ENCODE results near the gene LMAN2. TPM values are rescaled to one million over a fixed set of nuclear protein-coding genes. Genes with fewer than 3 reads are reported as not detected.

The LMAN2 gene
- total RNA-seq, 4 donors from 2014 or later: 119 to 191 (median 160) TPM

GRCh38 chr5:177358370-177358819 is 6.9 kb upstream of the LMAN2 start:
- Histone ChIP-seq H3K27me3 (no peaks in the 10 kb centered on the region), H3K4me3 (peak overlapping the region; percentile 47), H3K9me3 (no peaks in the 10 kb centered on the region), H3K27ac (no peak overlapping the region), H3K36me3 (no peaks in the 10 kb centered on the region), H3K4me1 (peaks cover 43% of the 10 kb centered on the region)
- WGBS: 18% methylated on average over 4 of the region's 5 CpGs
- TF ChIP-seq POLR2A (IDR thresholded peaks at IDR 0.05): no peak
- TF ChIP-seq EP300 (IDR thresholded peaks at IDR 0.05): no peak
- TF ChIP-seq CTCF (IDR thresholded peaks at IDR 0.05): no peak
- DNase-seq (ENCODE audit: low spot score in 2 of 2): no peak

- DNase-seq (ENCODE audit: low spot score in 2 of 2): no peak
- Histone ChIP-seq H3K27ac (no peak within 1 kb of the TSS), H3K4me1 (peaks cover 36% of the 10 kb centered on the region), H3K27me3 (no peaks in the 10 kb centered on the region), H3K4me3 (peak within 1 kb of the TSS; percentile 47), H3K9me3 (no peaks in the 10 kb centered on the region), H3K36me3 (no peaks in the 10 kb centered on the region)
- WGBS: 9% methylated on average over 12 of the region's 37 CpGs
- no peak for TF ChIP-seq POLR2AphosphoS5 (IDR thresholded peaks at IDR 0.05)
- no peak for TF ChIP-seq POLR2A (IDR thresholded peaks at IDR 0.05)
- no peak for TF ChIP-seq CTCF (IDR thresholded peaks at IDR 0.05)
- no peak for TF ChIP-seq EP300 (IDR thresholded peaks at IDR 0.05)
Measured at GRCh38 chr5:177357459-177358351, 6.2 kb upstream of the LMAN2 start, which contains the start of gene RGS14. TSS of gene RGS14 (plus strand) at chr5:177357924. CDS start at chr5:177358025, 101 bp downstream.

- Histone ChIP-seq H3K27ac (no peak overlapping the region), H3K4me3 (no peak overlapping the region), H3K9me3 (no peaks in the 10 kb centered on the region), H3K4me1 (peaks cover 31% of the 10 kb centered on the region), H3K27me3 (no peaks in the 10 kb centered on the region), H3K36me3 (no peaks in the 10 kb centered on the region)
- WGBS: 93% methylated on average over 3 of the region's 5 CpGs
- no peak for TF ChIP-seq EP300 (IDR thresholded peaks at IDR 0.05)
- no peak for TF ChIP-seq POLR2A (IDR thresholded peaks at IDR 0.05)
- TF ChIP-seq POLR2AphosphoS5 (IDR thresholded peaks at IDR 0.05): no peak
- no peak for TF ChIP-seq CTCF (IDR thresholded peaks at IDR 0.05)
- no peak for DNase-seq (ENCODE audit: low spot score in 2 of 2)
Measured at GRCh38 chr5:177357146-177357458, 5.6 kb upstream of the LMAN2 start.

- TF ChIP-seq CTCF (IDR thresholded peaks at IDR 0.05) (no peak), POLR2A (IDR thresholded peaks at IDR 0.05) (no peak), POLR2AphosphoS5 (IDR thresholded peaks at IDR 0.05) (no peak), EP300 (IDR thresholded peaks at IDR 0.05) (no peak)
- WGBS: 61% methylated on average over 3 of the region's 3 CpGs
- peaks cover 31% of the 10 kb centered on the region for H3K4me1 ChIP-seq
- no peak overlapping the region for H3K4me3 ChIP-seq
- no peaks in the 10 kb centered on the region for H3K27me3 ChIP-seq
- no peak for DNase-seq (ENCODE audit: low spot score in 2 of 2)
- no peak overlapping the region for H3K27ac ChIP-seq
- no peaks in the 10 kb centered on the region for H3K36me3 ChIP-seq
- no peaks in the 10 kb centered on the region for H3K9me3 ChIP-seq
Measured at GRCh38 chr5:177356746-177357145, 5.3 kb upstream of the LMAN2 start.

- H3K9me3 ChIP-seq: no peaks in the 10 kb centered on the region
- no peak for DNase-seq (ENCODE audit: low spot score in 2 of 2)
- WGBS: 24% methylated on average over 1 of the region's 1 CpG
- H3K27ac ChIP-seq: no peak overlapping the region
- no peaks in the 10 kb centered on the region for H3K27me3 ChIP-seq
- no peaks in the 10 kb centered on the region for H3K36me3 ChIP-seq
- H3K4me1 ChIP-seq: peaks cover 35% of the 10 kb centered on the region
- H3K4me3 ChIP-seq: no peak overlapping the region
- no peak for TF ChIP-seq POLR2A (IDR thresholded peaks at IDR 0.05)
- no peak for TF ChIP-seq CTCF (IDR thresholded peaks at IDR 0.05)
Measured at GRCh38 chr5:177355868-177356168, 4.3 kb upstream of the LMAN2 start.

Data from suprapubic skin (tissue), 4 donors.